Nephron progenitor cell (in vitro differentiated cells): Measurements from ENCODE around the gene COL4A2.
"Not testable (repeated sequence)": the region's sequence is repeated elsewhere in the genome, so short reads cannot be mapped to it uniquely, and the experiment has no call there.

Source experiments
- DNase-seq: peaks from one replicate; pipeline ENCODE4 v3.0.0; 2021
- H3K27ac Mint-ChIP-seq: 2 replicates; pipeline ENCODE4 v1.8.0; 2021; ENCODE audit warnings: mild to moderate bottlenecking, moderate library complexity, mixed read lengths
- H3K27me3 Mint-ChIP-seq: 2 replicates; pipeline ENCODE4 v1.8.0; 2021; ENCODE audit warnings: mild to moderate bottlenecking, low read depth, mixed read lengths; ENCODE audit not compliant: poor library complexity
- H3K36me3 Mint-ChIP-seq: 2 replicates; pipeline ENCODE4 v1.8.0; 2021; ENCODE audit warnings: low read depth, mixed read lengths
- H3K4me1 Mint-ChIP-seq: 2 replicates; pipeline ENCODE4 v1.8.0; 2021; ENCODE audit warnings: mixed read lengths
- H3K4me3 Mint-ChIP-seq: 2 replicates; pipeline ENCODE4 v1.8.0; 2021; ENCODE audit warnings: mild to moderate bottlenecking, moderate library complexity, mixed read lengths
- H3K9me3 Mint-ChIP-seq: 2 replicates; pipeline ENCODE4 v1.8.0; 2021; ENCODE audit warnings: mild to moderate bottlenecking, moderate library complexity, mixed read lengths
- TF ChIP-seq, protein P1 (sequence below): fragments of 200-600 bp; sonication (generic); IDR thresholded peaks from 2 replicates; pipeline ENCODE4 v1.5.0; 2021; ENCODE audit warnings: antibody characterized with exemption

The COL4A2 gene

DNA sequence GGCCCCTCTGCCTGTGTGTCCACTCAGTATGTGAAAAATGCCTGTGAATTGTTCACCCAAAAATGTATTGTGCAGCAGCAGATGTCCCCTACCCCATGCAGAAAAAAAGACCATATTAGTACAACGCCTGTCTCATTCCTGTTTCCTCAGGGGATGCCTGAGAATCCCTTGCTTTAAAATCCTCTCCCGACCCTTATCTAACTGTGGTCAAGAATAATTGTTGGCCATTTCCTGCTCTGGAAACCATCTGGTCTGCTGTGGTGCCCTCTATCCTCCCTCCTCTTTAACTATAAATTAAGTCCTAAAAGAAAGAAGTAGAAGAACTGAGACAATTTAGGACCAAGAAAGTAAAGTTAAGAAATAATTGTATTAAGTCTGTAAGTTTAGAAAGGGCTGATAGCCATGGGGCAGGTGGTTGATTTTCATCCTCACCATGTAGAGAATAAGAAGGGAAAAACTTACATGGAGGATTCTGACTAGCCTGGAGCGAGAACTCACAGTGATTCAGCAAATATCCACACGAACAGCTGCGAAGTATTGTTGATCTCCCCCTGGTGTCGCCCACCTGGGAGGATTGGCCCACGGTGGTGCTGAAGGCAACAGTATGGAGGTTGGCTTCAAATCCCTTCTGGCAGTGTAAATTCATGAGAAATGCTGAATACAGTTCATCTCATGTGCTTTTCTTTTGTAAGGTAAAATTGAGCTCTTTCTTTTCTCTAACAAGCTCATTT is 85.6 kb downstream of the COL4A2 start:
- no peak for DNase-seq
- Mint-ChIP-seq H3K4me3 (no peak overlapping the region), H3K27ac (peak overlapping the region; percentile 60), H3K9me3 (peaks cover 45% of the 10 kb centered on the region), H3K36me3 (peaks cover 81% of the 10 kb centered on the region), H3K4me1 (peaks cover 79% of the 10 kb centered on the region), H3K27me3 (peaks cover 6% of the 10 kb centered on the region)
- TF ChIP-seq, protein P1, sequence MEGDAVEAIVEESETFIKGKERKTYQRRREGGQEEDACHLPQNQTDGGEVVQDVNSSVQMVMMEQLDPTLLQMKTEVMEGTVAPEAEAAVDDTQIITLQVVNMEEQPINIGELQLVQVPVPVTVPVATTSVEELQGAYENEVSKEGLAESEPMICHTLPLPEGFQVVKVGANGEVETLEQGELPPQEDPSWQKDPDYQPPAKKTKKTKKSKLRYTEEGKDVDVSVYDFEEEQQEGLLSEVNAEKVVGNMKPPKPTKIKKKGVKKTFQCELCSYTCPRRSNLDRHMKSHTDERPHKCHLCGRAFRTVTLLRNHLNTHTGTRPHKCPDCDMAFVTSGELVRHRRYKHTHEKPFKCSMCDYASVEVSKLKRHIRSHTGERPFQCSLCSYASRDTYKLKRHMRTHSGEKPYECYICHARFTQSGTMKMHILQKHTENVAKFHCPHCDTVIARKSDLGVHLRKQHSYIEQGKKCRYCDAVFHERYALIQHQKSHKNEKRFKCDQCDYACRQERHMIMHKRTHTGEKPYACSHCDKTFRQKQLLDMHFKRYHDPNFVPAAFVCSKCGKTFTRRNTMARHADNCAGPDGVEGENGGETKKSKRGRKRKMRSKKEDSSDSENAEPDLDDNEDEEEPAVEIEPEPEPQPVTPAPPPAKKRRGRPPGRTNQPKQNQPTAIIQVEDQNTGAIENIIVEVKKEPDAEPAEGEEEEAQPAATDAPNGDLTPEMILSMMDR: no peak

DNA sequence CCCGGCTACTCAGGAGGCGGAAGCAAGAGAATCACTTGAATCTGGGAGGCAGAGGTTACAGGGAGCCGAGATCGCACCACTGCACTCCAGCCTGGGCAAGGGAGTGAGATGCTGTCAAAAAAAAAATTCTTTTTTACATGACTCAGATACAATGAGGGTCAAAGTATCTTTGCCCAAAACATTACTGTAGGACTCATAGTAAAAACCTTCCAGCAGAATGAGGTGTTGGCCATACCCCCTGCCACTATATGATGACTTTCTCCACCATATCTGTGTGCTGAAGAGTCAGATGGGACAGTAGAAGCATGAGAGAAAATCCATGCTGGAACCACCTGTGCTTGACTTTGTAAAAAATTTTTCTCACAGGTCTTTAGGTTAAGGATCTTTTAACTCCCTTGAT is 86.7 kb downstream of the COL4A2 start:
- Mint-ChIP-seq H3K4me1 (peaks cover 68% of the 10 kb centered on the region), H3K27me3 (peaks cover 3% of the 10 kb centered on the region), H3K27ac (no peak overlapping the region)

DNA sequence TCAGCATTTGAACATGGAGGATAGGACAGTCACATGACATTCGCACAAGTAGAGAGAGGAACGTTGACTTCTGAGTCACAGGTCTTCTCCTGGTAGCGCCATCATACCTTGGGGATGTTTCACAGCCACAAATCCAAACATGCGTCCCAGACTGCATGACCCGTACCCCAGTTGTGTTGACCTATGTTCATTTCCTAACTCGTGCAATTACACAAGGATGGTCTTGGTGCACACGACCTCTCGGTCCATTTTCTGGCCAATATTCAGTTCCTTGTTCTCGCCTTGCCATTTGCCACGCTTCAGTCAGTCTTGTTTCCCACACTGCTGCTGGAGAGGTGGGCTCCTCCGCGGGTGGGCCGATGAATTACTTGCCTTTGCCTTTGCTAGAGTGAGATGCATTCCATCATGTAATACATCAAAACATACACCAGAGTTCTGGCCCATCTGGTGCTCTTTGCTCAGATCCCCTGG is 87.3 kb downstream of the COL4A2 start:
- TF ChIP-seq, protein P1: no peak
- peaks cover 83% of the 10 kb centered on the region for H3K36me3 Mint-ChIP-seq
- peaks cover 62% of the 10 kb centered on the region for H3K4me1 Mint-ChIP-seq

More for the DNA sequence above, 86.7 kb downstream of the COL4A2 start:
- no peak overlapping the region for H3K4me3 Mint-ChIP-seq
- TF ChIP-seq, protein P1: no peak
- no peak for DNase-seq
- H3K36me3 Mint-ChIP-seq: peaks cover 89% of the 10 kb centered on the region
- H3K9me3 Mint-ChIP-seq: peaks cover 41% of the 10 kb centered on the region

DNA sequence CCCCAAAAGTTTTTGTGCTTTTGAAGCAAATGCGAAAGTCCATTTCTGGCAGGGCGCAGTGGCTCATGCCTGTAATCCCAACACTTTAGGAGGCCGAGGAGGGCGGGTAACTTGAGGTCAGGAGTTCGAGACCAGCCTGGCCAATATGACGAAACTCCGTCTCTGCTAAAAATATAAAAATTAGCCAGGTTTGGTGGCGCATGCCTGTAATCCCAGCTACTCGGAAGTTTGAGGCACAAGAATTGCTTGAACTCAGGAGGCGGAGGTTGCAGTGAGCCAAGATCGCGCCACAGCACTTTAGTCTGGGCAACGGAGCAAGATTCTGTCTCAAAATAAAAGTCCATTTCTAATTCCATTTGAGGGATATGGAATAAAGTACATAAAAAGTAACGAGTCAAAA is 88.5 kb downstream of the COL4A2 start:
- not testable (repeated sequence) for DNase-seq, H3K27me3 Mint-ChIP-seq, H3K27ac Mint-ChIP-seq, H3K4me3 Mint-ChIP-seq
- peaks cover 26% of the 10 kb centered on the region for H3K9me3 Mint-ChIP-seq
- H3K36me3 Mint-ChIP-seq: peaks cover 76% of the 10 kb centered on the region
- H3K4me1 Mint-ChIP-seq: peaks cover 50% of the 10 kb centered on the region

More for the DNA sequence above, 87.3 kb downstream of the COL4A2 start:
- Mint-ChIP-seq H3K4me3 (no peak overlapping the region), H3K27ac (no peak overlapping the region), H3K27me3 (peaks cover 3% of the 10 kb centered on the region), H3K9me3 (peaks cover 35% of the 10 kb centered on the region)
- no peak for DNase-seq

DNA sequence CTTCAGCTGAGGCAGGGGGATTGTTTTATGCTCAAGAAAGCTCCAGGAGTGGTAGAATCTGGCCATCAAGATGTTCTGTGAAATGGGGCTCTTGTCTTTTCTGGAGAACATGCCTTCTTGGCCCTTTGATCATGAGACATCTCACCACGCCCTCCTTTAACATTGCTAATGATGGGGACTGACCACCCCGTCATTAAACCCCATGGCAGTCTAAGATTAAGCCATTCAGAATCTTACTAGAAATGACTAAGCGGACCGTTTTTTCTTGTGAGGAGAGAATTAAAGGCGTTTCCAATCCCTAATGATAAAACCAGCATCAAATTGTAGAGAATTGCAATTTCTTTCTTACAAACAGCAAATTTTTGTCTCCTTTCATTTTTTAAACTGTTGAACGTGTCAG is 89.4 kb downstream of the COL4A2 start:
- Mint-ChIP-seq H3K27me3 (peaks cover 3% of the 10 kb centered on the region), H3K9me3 (peaks cover 17% of the 10 kb centered on the region), H3K27ac (peak overlapping the region; percentile 7), H3K4me3 (no peak overlapping the region), H3K4me1 (peaks cover 41% of the 10 kb centered on the region), H3K36me3 (peaks cover 72% of the 10 kb centered on the region)
- TF ChIP-seq, protein P1: no peak
- no peak for DNase-seq

DNA sequence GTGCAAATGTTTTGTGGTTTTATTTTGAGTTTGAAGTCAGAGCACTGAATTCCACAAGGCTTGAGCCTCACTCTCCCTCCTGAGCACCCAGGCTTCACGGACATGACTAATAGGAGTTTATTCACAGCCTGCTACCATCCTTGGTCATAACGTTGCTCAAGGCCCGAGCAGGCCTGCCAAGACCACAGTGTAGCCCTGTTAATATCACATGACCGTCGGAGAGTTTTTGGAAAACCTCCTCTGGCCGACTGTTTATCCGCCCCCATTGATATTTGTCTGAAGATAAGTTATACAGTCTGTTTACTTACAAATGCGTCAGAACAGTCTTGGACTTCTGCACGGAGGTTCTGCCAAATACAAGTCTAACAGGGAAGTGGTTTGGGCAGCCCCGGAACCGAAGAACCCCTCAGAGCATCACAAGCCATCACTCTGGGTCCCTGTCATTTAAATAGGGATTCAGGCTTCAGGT is 89.9 kb downstream of the COL4A2 start:
- TF ChIP-seq, protein P1: no peak
- peaks cover 36% of the 10 kb centered on the region for H3K4me1 Mint-ChIP-seq
- peaks cover 3% of the 10 kb centered on the region for H3K27me3 Mint-ChIP-seq
- no peak overlapping the region for H3K4me3 Mint-ChIP-seq
- peak overlapping the region; percentile 7 for H3K27ac Mint-ChIP-seq
- no peak for DNase-seq
- peaks cover 12% of the 10 kb centered on the region for H3K9me3 Mint-ChIP-seq
- peaks cover 72% of the 10 kb centered on the region for H3K36me3 Mint-ChIP-seq
